ENCODE data around the gene AGAP3.

AGAP3 gene

GRCh38 chr7:151124481-151124880 lies 38.2 kb downstream of the AGAP3 start:
- no peak for DNase-seq

- DNase-seq, result no peak
Measured at GRCh38 chr7:151124899-151125399, 38.7 kb downstream of the AGAP3 start.

- no peak for DNase-seq
Measured at GRCh38 chr7:151125470-151125845, 39.2 kb downstream of the AGAP3 start.

- DNase-seq, result peak; percentile 73
Measured at GRCh38 chr7:151125846-151126481, 39.7 kb downstream of the AGAP3 start.

- DNase-seq, result no peak
Measured at GRCh38 chr7:151126491-151127137, 40.3 kb downstream of the AGAP3 start.

- DNase-seq, result no peak
Measured at GRCh38 chr7:151128144-151128543, 41.9 kb downstream of the AGAP3 start.

- DNase-seq, result no peak
Measured at GRCh38 chr7:151128716-151129115, 42.4 kb downstream of the AGAP3 start.

GRCh38 chr7:151129117-151129959 lies 43.1 kb downstream of the AGAP3 start:
- DNase-seq, result no peak

GRCh38 chr7:151129960-151130591 lies 43.8 kb downstream of the AGAP3 start:
- DNase-seq, result no peak

- DNase-seq, result no peak
Measured at GRCh38 chr7:151130741-151131157, 44.5 kb downstream of the AGAP3 start.

- DNase-seq, result no peak
Measured at GRCh38 chr7:151131224-151131591, 44.9 kb downstream of the AGAP3 start.

- DNase-seq, result no peak
Measured at GRCh38 chr7:151131592-151132293, 45.5 kb downstream of the AGAP3 start.

GRCh38 chr7:151132461-151133205 lies 46.4 kb downstream of the AGAP3 start:
- no peak for DNase-seq

- DNase-seq, result no peak
Measured at GRCh38 chr7:151133266-151133985, 47.2 kb downstream of the AGAP3 start.

GRCh38 chr7:151133986-151134742 lies 47.9 kb downstream of the AGAP3 start:
- no peak for DNase-seq

GRCh38 chr7:151134743-151135524 lies 48.7 kb downstream of the AGAP3 start:
- DNase-seq, result no peak

GRCh38 chr7:151135525-151135845 lies 49.2 kb downstream of the AGAP3 start:
- DNase-seq, result no peak

GRCh38 chr7:151135866-151136843 lies 49.9 kb downstream of the AGAP3 start:
- DNase-seq, result no peak
